Motor neuron (in vitro differentiated cells): Measurements from ENCODE around the gene CLRN1. TPM values are rescaled to one million over a fixed set of nuclear protein-coding genes. Genes with fewer than 3 reads are reported as not detected.
A peak's percentile ranks its signal among the peaks of the same experiment; 100 is the strongest.

ENCODE experiments used
- ATAC-seq, 8 experiments: fragments of 200-7000 bp; cut with Tn5 transposase; replicated peaks in 6 of 8; 2 replicates each; pipeline ENCODE4 v1.8.0; 2021; ENCODE audit warnings: mild to moderate bottlenecking in 8 of 8, moderate library complexity in 8 of 8
- H3K27ac ChIP-seq, 2 donors: fragments of 250-450 bp; sonication (Bioruptor Pico); 2 replicates each; pipeline ENCODE4 v1.9.0; 2021; ENCODE audit warnings: antibody characterized with exemption in 2 of 2, mild to moderate bottlenecking in 2 of 2, moderate library complexity in 1 of 2
- H3K4me1 ChIP-seq, 2 donors: fragments of 250-450 bp; sonication (Bioruptor Pico); replicated peaks in 1 of 2; 2 replicates each; pipeline ENCODE4 v1.6.1; 2021; ENCODE audit warnings: antibody characterized with exemption in 2 of 2, mild to moderate bottlenecking in 2 of 2, moderate library complexity in 1 of 2
- H3K4me3 ChIP-seq, 5 donors: fragments of 250-450 bp; sonication (Bioruptor Pico); 2 replicates each; pipeline ENCODE4 v1.9.0; 2021; ENCODE audit warnings: antibody characterized with exemption in 5 of 5, mild to moderate bottlenecking in 5 of 5, moderate library complexity in 4 of 5
- WGBS, 10 experiments: fragments of 450-650 bp; shearing (Covaris generic); methylation state at CpG; one replicate each; pipeline ENCODE4 v1.0.0; 2022; 5-methylcytosine and 5-hydroxymethylcytosine counted together
- in situ Hi-C, 9 experiments: fragments of 400-800 bp; cut with MboI; loops; one replicate each; pipeline ENCODE4 v1.15.0; 2021; ENCODE audit warnings: low sequenced_read_pairs in 9 of 9, low pct_unique_long_range_greater_than_20kb in 2 of 9; ENCODE audit not compliant: unreplicated experiment in 9 of 9
- total RNA-seq, 8 experiments: library from RNA; unstranded; fragments of 300-600 nt; gene quantifications; 2 replicates each; pipeline versions ENCODE4 v1.2.3 to v1.2.4, GENCODE V29; 2022

Gene CLRN1, protein sequence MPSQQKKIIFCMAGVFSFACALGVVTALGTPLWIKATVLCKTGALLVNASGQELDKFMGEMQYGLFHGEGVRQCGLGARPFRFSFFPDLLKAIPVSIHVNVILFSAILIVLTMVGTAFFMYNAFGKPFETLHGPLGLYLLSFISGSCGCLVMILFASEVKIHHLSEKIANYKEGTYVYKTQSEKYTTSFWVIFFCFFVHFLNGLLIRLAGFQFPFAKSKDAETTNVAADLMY
- total RNA-seq = 10 to 100 TPM in 1 of 8 experiments, 1 to 10 TPM in 4, not detected in 3; 2.1 to 10.8 (median 3.6) TPM

DNA sequence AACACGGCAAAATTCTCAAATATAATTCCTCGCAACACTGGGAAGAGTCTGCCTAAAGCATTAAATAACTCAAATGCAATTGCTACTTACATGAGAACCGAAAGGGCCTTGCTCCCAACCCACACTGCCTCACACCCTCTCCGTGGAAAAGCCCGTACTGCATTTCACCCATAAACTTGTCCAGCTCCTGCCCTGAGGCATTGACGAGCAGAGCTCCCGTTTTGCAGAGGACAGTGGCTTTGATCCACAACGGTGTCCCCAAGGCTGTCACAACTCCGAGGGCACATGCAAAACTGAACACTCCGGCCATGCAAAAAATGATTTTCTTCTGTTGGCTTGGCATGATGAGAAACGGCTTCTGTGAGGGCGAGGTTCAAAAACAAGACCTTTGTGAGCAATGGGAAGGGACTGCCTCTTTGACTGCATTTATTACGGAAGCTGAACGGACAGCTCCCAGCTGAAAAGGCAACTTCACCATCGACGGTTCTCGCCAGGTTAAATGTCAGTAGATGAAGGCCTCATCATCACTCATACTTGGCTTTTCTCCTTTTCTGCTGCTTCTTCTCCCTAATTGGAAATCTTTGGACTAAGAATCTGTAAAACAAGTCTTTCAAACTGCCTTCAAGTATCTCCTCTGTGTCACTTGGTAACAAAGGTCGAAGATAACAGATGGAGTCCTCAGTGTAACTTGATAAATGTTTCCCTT lies at the start of gene CLRN1:
Gene CLRN1, minus strand, starts transcription at position 362 of the 706 bp plus-strand sequence. Its CDS starts 19 bp downstream, at position 343.
- peak in 5 of 8 experiments; percentile 19 to 57 (median 52) for ATAC-seq
- in situ Hi-C loops = no loop called here
- peaks cover 54 to 73% of the 10 kb centered on the region in 2 donors for H3K4me1 ChIP-seq
- H3K27ac ChIP-seq = peak within 1 kb of the TSS; percentile 14 to 36
- 10 to 71% (median 34%) methylated on average over 2 to 12 of the region's 18 CpGs for WGBS, 10 experiments
- H3K4me3 ChIP-seq = peak within 1 kb of the TSS; percentile 7 to 38 (median 27)

DNA sequence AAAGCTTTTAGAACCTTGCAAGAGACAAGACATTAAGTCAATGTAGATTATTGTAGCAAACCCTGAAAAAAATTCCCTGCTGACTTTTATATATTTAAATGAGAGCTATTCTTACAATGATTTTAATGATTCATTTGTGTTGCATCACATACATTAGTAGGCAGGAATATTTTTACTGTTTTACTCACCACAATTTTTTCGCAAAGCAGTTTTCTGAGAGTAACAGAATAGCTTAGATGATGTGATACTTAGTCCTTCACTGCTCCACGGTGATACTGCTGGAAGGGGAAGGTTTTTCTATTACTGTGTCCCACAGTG lies 43.9 kb upstream of the CLRN1 start:
- 6 to 100% (median 75%) methylated on average over 1 to 2 of the region's 2 CpGs; no CpG with 5 or more reads in 3 of the 10 experiments for WGBS, 10 experiments
- H3K27ac ChIP-seq = no peak overlapping the region
- in situ Hi-C loops = no loop called here
- peak in 1 of 8 experiments; percentile 56 for ATAC-seq
- peaks cover 0 to 6% of the 10 kb centered on the region in 2 donors for H3K4me1 ChIP-seq
- no peak overlapping the region for H3K4me3 ChIP-seq

DNA sequence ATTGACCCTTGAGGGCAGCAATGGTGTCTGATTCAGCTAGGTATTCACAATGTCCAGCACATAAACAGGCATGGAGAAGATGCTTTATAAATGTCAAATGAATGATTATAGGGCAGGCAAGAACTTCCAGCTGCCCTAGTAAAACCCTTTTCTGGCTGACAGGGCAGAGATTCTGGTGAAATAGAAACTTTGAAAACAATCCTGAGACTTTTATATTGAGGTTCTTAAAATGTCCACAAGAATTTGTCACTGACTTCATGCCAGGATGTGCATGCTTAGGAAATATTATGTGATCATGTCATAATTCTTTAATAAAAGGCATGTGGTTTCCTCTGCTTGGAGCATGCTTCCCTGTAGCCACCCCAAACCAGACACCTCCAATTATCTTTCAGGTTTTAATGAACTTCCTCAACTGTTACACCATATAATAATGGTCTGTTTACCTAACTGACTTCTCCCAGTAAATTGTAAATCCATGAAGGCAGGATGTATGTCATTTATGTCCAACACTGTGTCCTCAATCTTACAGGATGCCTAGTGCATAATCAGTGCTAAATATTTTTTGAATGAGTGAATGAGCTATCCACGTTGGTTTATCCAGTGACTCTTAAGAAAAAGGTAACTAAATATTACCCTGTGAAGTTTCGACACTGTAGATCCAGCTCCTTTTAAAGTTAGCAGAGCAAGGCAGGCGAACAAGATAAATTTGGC lies 43.4 kb upstream of the CLRN1 start:
- 7 to 91% (median 73%) methylated on average over 2 to 3 of the region's 3 CpGs for whole genome bisulfite sequencing, 10 experiments
- ATAC-seq = peak in 1 of 8 experiments; percentile 21
- Histone ChIP-seq H3K27ac (no peak overlapping the region), H3K4me1 (peaks cover 0 to 6% of the 10 kb centered on the region in 2 donors), H3K4me3 (no peak overlapping the region)
- in situ Hi-C loops = no loop called here

DNA sequence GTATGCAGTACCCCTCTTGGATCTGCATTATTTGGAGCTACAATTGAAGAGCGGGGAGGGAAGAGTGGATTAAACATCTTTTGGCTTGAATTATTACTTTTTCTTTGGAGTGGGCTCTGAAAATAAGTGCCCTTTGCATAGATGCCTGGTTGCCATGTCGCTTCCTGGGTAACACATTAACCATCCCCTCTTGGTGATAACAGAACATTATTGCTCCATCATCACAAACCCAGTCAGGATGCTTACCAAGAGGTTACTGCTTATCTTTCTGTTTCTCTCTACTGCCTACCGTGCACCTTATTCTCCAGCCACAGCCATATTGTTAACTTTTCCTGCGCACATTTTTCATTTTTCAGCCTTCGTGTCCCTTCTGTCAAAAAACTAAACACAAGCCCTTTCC lies 42.7 kb upstream of the CLRN1 start:
- Histone ChIP-seq H3K4me1 (peaks cover 0 to 2% of the 10 kb centered on the region in 2 donors), H3K27ac (no peak overlapping the region), H3K4me3 (no peak overlapping the region)
- ATAC-seq = no peak
- in situ Hi-C loops = no loop called here
- 74 to 100% (median 88%) methylated on average over 1 to 5 of the region's 5 CpGs for WGBS, 10 experiments

DNA sequence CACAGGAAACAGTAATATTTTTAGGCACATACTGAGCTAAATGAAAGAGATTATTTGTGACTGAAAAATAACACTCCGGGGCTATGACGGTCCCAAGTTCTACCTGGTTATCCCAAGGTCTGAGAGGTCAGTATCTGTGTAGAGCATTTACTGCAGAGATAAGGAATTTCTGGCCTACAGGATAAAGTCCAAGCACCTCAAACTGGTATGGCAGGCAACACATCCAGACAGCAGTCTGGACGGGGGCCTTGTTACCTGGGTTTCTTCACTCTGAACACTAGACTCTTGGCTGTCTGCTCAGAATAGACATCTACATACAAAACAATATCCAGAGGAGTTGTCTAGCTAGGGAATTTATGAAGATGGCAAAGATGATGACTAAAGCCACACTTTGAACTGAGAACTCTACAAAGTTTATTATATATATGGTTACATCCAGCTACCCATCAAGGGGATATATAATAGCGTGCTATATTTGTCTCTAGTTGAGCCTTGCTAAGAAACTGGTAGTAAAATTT lies 42.0 kb upstream of the CLRN1 start:
- Histone ChIP-seq H3K4me1 (no peaks in the 10 kb centered on the region), H3K4me3 (no peak overlapping the region), H3K27ac (no peak overlapping the region)
- in situ Hi-C loops = no loop called here
- no peak for ATAC-seq
- WGBS, 10 experiments = 0 to 100% (median 100%) methylated on average over 1 to 3 of the region's 4 CpGs; no CpG with 5 or more reads in 4 of the 10 experiments

DNA sequence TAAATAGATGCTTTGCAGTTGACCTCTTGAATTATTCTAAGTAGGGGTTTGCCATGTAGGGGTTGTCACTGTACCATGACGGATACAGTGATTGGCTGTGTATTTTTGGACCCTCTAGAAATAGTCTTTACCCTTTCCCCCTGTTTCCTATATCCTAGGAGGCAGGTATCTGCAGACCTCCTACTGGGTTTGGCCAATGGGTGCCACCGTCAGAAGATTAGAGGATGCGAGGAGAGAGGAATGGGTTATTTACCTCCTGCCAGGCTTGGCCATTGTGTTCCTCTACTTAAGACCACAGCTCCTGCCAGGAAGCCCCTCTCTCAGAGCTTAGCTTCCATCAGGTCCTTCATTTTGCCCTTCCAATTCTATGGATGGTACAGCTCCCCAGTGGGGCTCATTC lies 40.2 kb upstream of the CLRN1 start:
- no peak for ATAC-seq
- in situ Hi-C loops = no loop called here
- no peak overlapping the region for H3K4me3 ChIP-seq
- H3K27ac ChIP-seq = no peak overlapping the region
- 75 to 100% (median 88%) methylated on average over 2 to 3 of the region's 3 CpGs; no CpG with 5 or more reads in 6 of the 10 experiments for WGBS, 10 experiments
- H3K4me1 ChIP-seq = no peaks in the 10 kb centered on the region

DNA sequence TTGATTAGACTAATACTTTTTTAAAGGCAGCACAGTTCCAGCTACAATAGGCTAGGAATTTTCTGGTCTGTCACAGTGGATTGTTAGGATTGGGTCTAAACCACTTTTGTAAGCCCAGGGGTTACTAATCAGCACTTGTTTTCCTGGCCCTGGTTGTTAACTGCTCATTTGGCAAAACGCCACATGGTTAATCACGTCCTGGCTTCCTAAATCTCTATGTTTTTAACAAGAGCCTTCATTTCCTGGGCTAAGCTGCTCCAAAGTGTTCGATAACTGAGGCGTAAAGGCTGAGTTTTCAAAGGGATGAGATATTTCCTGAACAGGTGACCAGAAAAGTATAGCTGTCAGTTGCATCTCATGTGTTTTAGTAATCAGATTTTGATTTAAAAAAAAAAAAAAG lies 38.9 kb upstream of the CLRN1 start:
- H3K27ac ChIP-seq = no peak overlapping the region
- no peaks in the 10 kb centered on the region for H3K4me1 ChIP-seq
- WGBS, 10 experiments = 0 to 100% (median 79%) methylated on average over 1 to 4 of the region's 4 CpGs
- no peak overlapping the region for H3K4me3 ChIP-seq
- in situ Hi-C loops = no loop called here
- ATAC-seq = no peak

DNA sequence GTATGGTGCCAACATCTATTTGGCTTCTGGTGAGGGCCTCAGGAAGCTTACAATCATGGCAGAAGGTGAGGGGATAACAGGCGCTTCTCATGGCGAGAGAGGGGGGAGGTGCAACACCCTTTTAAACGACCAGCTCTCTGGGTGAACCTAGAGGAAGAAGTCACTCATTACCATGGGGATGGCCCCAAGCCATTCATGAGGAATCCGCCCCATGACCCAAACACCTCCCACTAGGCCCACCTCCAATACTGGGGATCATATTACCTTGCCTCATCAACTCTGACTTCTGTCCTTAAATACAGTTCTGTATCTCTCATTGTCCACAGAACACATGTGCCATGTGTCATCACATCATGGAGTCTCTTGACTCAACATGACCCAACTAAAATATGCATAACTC lies 37.5 kb upstream of the CLRN1 start:
- Histone ChIP-seq H3K27ac (no peak overlapping the region), H3K4me3 (no peak overlapping the region), H3K4me1 (no peaks in the 10 kb centered on the region)
- WGBS, 10 experiments = 71 to 81% (median 80%) methylated on average over 1 to 4 of the region's 4 CpGs; no CpG with 5 or more reads in 7 of the 10 experiments
- in situ Hi-C loops = no loop called here
- peak in 2 of 8 experiments; percentile 40 to 45 for ATAC-seq

DNA sequence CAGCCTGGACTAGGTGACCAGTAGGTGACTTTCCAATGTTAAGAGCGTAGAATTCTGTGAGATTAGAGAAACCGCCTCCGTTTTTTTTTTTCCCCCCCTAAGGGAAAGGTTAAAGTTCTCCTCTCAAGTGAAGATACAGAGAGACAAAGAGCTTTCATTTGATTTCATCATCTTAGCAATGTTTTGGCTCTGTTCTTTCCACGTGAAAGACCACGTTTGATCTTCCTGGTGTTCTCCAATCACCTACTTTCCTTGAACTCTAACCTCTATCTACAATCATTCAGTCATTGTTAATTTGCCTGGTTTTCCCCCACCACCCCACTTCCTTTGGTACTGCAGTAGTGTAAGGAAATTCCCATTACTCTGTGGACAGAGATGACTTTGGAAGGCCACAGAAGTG lies 36.9 kb upstream of the CLRN1 start:
- ATAC-seq = no peak

DNA sequence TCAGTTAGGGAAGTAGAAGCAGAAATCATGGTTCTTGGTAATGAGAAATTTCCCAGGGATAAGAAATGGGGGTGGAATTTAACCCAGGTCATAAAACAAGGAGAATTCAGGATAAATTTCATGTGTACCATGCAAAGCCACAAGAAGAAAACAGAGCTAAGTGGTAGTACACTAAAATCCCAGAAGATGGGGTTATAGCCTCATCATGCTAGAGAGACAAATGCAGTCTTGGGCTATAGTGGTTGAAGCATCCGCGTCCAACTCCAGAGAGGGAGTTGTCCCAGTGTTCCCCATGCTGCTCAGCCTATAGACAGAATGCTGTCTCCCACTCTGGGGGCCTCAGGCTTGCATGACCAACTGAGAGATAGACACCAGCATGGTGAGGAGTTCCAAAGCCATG lies 36.2 kb upstream of the CLRN1 start:
- WGBS, 10 experiments = 54 to 94% (median 83%) methylated on average over 2 of the region's 2 CpGs; no CpG with 5 or more reads in 6 of the 10 experiments
- Histone ChIP-seq H3K27ac (no peak overlapping the region), H3K4me1 (no peaks in the 10 kb centered on the region), H3K4me3 (no peak overlapping the region)
- ATAC-seq = peak in 4 of 8 experiments; percentile 64 to 91 (median 84)
- in situ Hi-C loops = no loop called here

More for the DNA sequence above, 36.9 kb upstream of the CLRN1 start:
- no peaks in the 10 kb centered on the region for H3K4me1 ChIP-seq
- WGBS, 10 experiments = 67 to 95% (median 80%) methylated on average over 2 to 5 of the region's 5 CpGs; no CpG with 5 or more reads in 3 of the 10 experiments
- H3K27ac ChIP-seq = no peak overlapping the region
- H3K4me3 ChIP-seq = no peak overlapping the region
- in situ Hi-C loops = no loop called here

DNA sequence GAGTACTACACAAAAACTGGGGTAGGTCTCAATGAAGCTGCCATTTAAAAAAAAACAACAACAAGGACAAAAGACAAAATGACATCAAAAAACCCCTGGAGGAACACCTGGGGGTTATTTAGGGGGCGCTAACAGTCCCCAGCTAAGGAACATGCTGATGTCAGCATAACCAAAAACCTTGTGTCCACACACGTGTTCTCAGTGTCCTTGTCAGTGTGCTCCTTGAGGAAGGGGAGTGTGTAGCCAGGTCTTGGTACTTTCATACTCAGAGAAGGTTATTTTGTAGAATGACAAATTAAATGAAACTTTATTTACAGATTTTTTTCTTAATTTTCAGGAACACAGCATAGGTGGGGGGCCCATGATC lies 31.2 kb upstream of the CLRN1 start:
- 20 to 83% (median 63%) methylated on average over 1 to 2 of the region's 2 CpGs; no CpG with 5 or more reads in 4 of the 10 experiments for WGBS, 10 experiments
- H3K27ac ChIP-seq = no peak overlapping the region
- in situ Hi-C loops = no loop called here
- no peaks in the 10 kb centered on the region for H3K4me1 ChIP-seq
- no peak for ATAC-seq
- H3K4me3 ChIP-seq = no peak overlapping the region

DNA sequence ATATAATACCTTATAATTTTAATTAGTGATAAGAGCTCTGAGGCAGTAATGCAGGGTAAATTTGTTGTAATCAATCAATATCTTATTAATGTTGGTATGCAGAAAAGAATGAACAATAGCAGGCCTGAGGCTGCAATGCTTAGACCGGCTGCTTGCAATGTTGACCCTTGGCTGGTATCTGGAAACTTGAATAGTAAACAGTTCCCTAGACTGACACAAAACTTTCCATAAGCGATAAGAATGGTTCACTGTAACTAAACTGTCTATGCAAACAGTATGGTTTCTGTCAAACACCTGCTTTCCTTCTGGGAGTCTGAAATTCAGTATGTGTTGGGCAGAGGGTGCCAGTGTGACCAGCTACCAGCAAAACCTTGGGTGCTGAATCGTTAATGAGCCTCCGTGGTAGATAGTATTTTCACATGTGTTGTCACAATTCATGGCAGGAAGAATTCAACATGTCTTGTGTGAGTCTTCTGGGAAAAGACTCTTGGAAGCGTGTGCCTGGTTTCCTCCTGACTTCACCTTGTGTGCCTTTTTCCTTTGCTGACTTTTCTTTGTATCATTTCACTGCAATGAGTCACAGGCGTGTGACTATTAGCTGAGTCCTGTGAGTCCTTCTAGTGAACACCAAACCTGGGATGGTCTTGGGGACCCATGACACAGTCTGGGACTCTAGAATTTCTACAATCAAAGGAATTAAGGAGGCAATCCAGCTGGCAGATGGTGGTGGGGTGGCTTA lies 30.7 kb upstream of the CLRN1 start:
- no peak overlapping the region for H3K4me3 ChIP-seq
- no peaks in the 10 kb centered on the region for H3K4me1 ChIP-seq
- WGBS, 10 experiments = 17 to 100% (median 82%) methylated on average over 1 to 6 of the region's 6 CpGs; no CpG with 5 or more reads in 1 of the 10 experiments
- peak in 5 of 8 experiments; percentile 25 to 49 (median 47) for ATAC-seq
- no peak overlapping the region for H3K27ac ChIP-seq
- in situ Hi-C loops = no loop called here
